ENCODE results near the gene DHX58. TPM values are rescaled to one million over a fixed set of nuclear protein-coding genes. Genes with fewer than 3 reads are reported as not detected.
A peak's percentile ranks its signal among the peaks of the same experiment; 100 is the strongest.

Gene DHX58
- polyA plus RNA-seq, 1 of the 3 experiments (the other 2 are of a cell fraction), result 1.2 TPM

DNA sequence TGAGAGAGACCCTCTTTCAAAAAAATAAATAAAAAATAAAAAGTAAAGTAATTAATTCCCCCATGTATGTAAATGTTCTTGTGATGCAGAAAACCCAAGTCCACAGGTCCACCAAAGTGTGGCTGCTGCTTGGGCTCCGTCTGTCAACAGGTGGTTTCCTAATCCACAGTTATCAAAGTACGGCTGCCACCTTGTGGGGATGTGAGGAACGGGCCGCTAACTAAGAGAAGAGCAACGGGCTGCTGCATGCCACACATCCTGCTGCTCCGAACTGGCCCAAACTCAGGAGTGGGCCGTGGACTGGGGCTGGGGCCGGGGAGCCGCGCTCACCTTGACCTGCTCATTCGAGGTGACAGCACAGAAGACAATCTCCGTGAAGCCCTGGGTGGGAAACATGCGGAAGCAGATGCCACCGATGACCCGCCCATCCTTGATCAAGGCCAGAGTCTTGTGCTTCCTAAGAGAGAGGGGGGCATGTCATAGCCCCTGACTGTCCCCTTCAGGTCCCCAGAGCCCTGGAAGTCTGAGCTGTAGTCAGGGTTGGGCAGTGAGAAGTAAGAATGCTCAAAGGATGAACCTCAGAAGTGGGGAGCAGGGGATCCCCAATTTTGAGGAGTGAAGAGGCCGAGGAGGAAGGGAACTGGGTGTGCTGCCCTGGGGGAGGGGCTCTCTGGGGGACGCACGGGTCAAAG, 4.3 kb upstream of the DHX58 start:
- Histone ChIP-seq H3K9me3 (no peaks in the 10 kb centered on the region), H3K9ac (no peak overlapping the region), H3K4me2 (no peak overlapping the region), H3K4me3 (ENCODE audit: low read depth in 2 of 2, low read length in 1 of 2) (no peak overlapping the region; a peak in 1 of 4 replicates), H3K9me2 (no peaks in the 10 kb centered on the region), H4K20me1 (ENCODE audit: insufficient read depth) (no peaks in the 10 kb centered on the region), H3K79me2 (ENCODE audit: insufficient read depth) (no peaks in the 10 kb centered on the region), H3F3A (replicated peaks; ENCODE audit: insufficient read depth) (no peaks in the 10 kb centered on the region), H3K27ac (ENCODE audit: low read depth in 2 of 2, low read length in 1 of 2) (no peak overlapping the region), H3K4me1 (ENCODE audit: control insufficient read depth in 1 of 2, insufficient read depth in 2 of 2, low read depth in 1 of 2, low read length in 1 of 2) (peaks cover 0 to 11% of the 10 kb centered on the region in 2 experiments; a peak in 1 of 4 replicates), H3K27me3 (ENCODE audit: insufficient read depth) (no peaks in the 10 kb centered on the region), H3K36me3 (replicated peaks in 1 of 2; ENCODE audit: control insufficient read depth in 1 of 2, insufficient read depth in 2 of 2, low read length in 1 of 2) (peaks cover 5 to 43% of the 10 kb centered on the region in 2 experiments), H2AFZ (ENCODE audit: low read depth) (no peak overlapping the region)
- peak; percentile 87 for DNase-seq
- 33% methylated on average over 18 of the region's 18 CpGs for WGBS (ENCODE audit: low lambda C conversion rate)
- POLR2A ChIA-PET, result no interaction called here
- CTCF ChIA-PET, result interaction anchor here (0.5 to 29.9 kb wide), 13 partner anchors 9 to 832 kb away, joined by 3 to 496 read pairs (median 6); partner anchors contain the start of genes DNAJC7 and NKIRAS2
- TF ChIP-seq FOXJ3 (CRISPR knock-in tag; IDR thresholded peaks at IDR 0.05), result no peak
- no peak for TF ChIP-seq MEF2A (IDR thresholded peaks at IDR 0.05; ENCODE audit: borderline replicate concordance, low read depth)
- TF ChIP-seq CHD2 (IDR thresholded peaks at IDR 0.05; ENCODE audit: low read length, partially characterized antibody), result peak; percentile 36
- 0 out of 2 replicates have a peak, but pooled peaks have one; percentile 13 for TF ChIP-seq MAX (IDR thresholded peaks at IDR 0.05; ENCODE audit: low read depth)
- no peak for TF ChIP-seq JUND (IDR thresholded peaks at IDR 0.05)
- peak; percentile 86 for TF ChIP-seq SMC3 (IDR thresholded peaks at IDR 0.05; ENCODE audit: low read depth, low read length)
- no peak for TF ChIP-seq FOSL2 (IDR thresholded peaks at IDR 0.05; ENCODE audit: borderline replicate concordance, low read depth)
- no peak for TF ChIP-seq PBX3 (IDR thresholded peaks at IDR 0.05)
- no peak for TF ChIP-seq RXRA (IDR thresholded peaks at IDR 0.05; ENCODE audit: borderline replicate concordance, low read depth)
- no peak for TF ChIP-seq IRF3 (IDR thresholded peaks at IDR 0.05; ENCODE audit: low read depth, low read length)
- no peak for TF ChIP-seq RFX5 (IDR thresholded peaks at IDR 0.05; ENCODE audit: low read length)
- TF ChIP-seq YY1 (IDR thresholded peaks at IDR 0.05; ENCODE audit: low read depth), result no peak
- no peak for TF ChIP-seq EZH2phosphoT487 (IDR thresholded peaks at IDR 0.05; ENCODE audit: borderline replicate concordance, low read depth)
- TF ChIP-seq NFIC (IDR thresholded peaks at IDR 0.05; ENCODE audit: borderline replicate concordance), result no peak
- TF ChIP-seq USF1 (IDR thresholded peaks at IDR 0.05; ENCODE audit: borderline replicate concordance, low read depth), result no peak
- TF ChIP-seq MXI1 (IDR thresholded peaks at IDR 0.05; ENCODE audit: low read depth, low read length), result no peak
- no peak for TF ChIP-seq TAF1 (IDR thresholded peaks at IDR 0.05; ENCODE audit: borderline replicate concordance, low read depth, low read length)
- no peak for TF ChIP-seq GABPA (IDR thresholded peaks at IDR 0.05; ENCODE audit: low read depth)
- TF ChIP-seq EP300 (IDR thresholded peaks at IDR 0.05; ENCODE audit: borderline replicate concordance in 1 of 2, low read depth in 1 of 2, low read length in 1 of 2), result no peak
- TF ChIP-seq, protein P1, sequence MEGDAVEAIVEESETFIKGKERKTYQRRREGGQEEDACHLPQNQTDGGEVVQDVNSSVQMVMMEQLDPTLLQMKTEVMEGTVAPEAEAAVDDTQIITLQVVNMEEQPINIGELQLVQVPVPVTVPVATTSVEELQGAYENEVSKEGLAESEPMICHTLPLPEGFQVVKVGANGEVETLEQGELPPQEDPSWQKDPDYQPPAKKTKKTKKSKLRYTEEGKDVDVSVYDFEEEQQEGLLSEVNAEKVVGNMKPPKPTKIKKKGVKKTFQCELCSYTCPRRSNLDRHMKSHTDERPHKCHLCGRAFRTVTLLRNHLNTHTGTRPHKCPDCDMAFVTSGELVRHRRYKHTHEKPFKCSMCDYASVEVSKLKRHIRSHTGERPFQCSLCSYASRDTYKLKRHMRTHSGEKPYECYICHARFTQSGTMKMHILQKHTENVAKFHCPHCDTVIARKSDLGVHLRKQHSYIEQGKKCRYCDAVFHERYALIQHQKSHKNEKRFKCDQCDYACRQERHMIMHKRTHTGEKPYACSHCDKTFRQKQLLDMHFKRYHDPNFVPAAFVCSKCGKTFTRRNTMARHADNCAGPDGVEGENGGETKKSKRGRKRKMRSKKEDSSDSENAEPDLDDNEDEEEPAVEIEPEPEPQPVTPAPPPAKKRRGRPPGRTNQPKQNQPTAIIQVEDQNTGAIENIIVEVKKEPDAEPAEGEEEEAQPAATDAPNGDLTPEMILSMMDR (IDR thresholded peaks at IDR 0.05), result peak; percentile 83
- peak; percentile 43; the same call in 1 of the 2 replicates for TF ChIP-seq RCOR1 (IDR thresholded peaks at IDR 0.05; ENCODE audit: low read length)
- TF ChIP-seq TEAD4 (IDR thresholded peaks at IDR 0.05; ENCODE audit: borderline replicate concordance, insufficient read depth), result no peak
- no peak for TF ChIP-seq GATA2 (CRISPR knock-in tag; IDR thresholded peaks at IDR 0.05)
- no peak for TF ChIP-seq ZBTB33 (IDR thresholded peaks at IDR 0.05; ENCODE audit: borderline replicate concordance, low read depth)

Measured in SK-N-SH (cell line).